ENCODE measurements around the gene PPP3CA. TPM values are rescaled to one million over a fixed set of nuclear protein-coding genes. Genes with fewer than 3 reads are reported as not detected.

Gene PPP3CA
- total RNA-seq, 1 donor from 2014 or later: 20.5 TPM

- intact Hi-C loops (cut with DNase I): no loop called here
- DNase-seq (no peak), ATAC-seq (ENCODE audit: poor library complexity) (no peak)
Observed at GRCh38 chr4:101337688-101338087, 9.6 kb downstream of the PPP3CA start.

GRCh38 chr4:101334963-101335572, 12.3 kb downstream of the PPP3CA start:
- intact Hi-C loops (cut with DNase I): no loop called here
- DNase-seq: no peak
- peak; percentile 48 for ATAC-seq (ENCODE audit: poor library complexity)

GRCh38 chr4:101332424-101332823, 14.9 kb downstream of the PPP3CA start:
- ATAC-seq (ENCODE audit: poor library complexity) (no peak), DNase-seq (no peak)
- intact Hi-C loops (cut with DNase I): no loop called here

DNA sequence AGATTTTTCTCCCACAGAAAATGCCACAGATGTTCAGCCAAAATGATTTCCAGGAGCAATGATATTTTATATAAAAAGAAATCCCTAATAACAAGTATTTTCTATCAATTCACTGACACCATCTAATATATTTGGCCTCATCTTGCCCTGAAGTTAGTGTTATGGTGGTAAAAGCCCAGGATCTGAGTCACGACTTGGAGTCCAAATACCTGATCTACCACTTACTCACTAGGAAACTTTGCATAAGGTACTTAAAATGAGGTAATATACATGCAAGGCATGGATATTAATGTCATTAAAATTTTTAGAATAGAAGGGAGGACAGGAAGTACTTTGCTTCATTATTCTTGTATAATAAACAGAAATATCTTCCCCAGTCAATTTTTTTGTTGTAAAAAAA, 16.3 kb downstream of the PPP3CA start:
- DNase-seq (no peak), ATAC-seq (ENCODE audit: poor library complexity) (no peak)
- intact Hi-C loops (cut with DNase I): no loop called here

DNA sequence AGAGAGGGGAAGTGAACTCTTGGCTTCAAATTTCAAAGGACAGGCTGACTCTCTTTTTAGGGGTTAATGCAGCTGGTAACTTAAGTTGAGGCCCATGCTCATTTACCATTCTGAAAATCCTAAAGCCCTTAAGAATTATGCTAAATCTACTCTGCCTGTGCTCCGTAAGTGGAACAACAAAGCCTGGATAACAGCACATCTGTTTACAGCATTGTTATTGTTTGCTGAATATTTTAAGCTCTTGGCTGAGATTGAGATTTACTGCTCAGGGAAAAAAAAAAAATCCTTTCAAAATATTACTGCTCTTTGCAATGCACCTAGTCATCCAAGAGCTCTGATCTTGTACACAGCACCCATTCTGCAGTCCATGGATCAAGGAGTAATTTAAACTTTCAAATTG, 17.7 kb downstream of the PPP3CA start:
- ATAC-seq (ENCODE audit: poor library complexity) (no peak), DNase-seq (no peak)
- intact Hi-C loops (cut with DNase I): no loop called here

- intact Hi-C loops (cut with DNase I): no loop called here
- DNase-seq: no peak
- ATAC-seq (ENCODE audit: poor library complexity): no peak
Observed at GRCh38 chr4:101328063-101328602, 19.2 kb downstream of the PPP3CA start.

GRCh38 chr4:101326576-101326975, 20.8 kb downstream of the PPP3CA start:
- intact Hi-C loops (cut with DNase I): no loop called here
- ATAC-seq (ENCODE audit: poor library complexity): no peak

DNA sequence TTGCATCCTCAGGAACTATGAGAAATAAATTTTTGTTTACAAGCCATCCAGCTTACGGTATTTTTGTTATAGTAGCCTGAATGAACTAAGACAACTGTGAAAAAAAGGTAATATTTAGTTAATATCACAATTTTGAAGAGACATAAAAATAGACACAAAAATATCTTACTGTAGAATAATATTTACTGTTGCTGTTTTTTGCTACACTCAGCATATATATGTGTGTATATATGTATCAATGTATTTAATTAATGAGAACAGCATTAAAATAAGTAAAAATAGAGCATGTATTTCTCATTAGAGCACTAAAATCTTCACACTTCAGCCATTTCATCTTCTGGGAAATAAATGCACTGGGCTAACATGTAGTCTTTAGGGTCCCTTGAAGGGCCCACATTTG, 24.6 kb downstream of the PPP3CA start:
- ATAC-seq (ENCODE audit: poor library complexity): no peak
- intact Hi-C loops (cut with DNase I): no loop called here
- no peak for DNase-seq

More at GRCh38 chr4:101326576-101326975, 20.8 kb downstream of the PPP3CA start:
- no peak for DNase-seq

DNA sequence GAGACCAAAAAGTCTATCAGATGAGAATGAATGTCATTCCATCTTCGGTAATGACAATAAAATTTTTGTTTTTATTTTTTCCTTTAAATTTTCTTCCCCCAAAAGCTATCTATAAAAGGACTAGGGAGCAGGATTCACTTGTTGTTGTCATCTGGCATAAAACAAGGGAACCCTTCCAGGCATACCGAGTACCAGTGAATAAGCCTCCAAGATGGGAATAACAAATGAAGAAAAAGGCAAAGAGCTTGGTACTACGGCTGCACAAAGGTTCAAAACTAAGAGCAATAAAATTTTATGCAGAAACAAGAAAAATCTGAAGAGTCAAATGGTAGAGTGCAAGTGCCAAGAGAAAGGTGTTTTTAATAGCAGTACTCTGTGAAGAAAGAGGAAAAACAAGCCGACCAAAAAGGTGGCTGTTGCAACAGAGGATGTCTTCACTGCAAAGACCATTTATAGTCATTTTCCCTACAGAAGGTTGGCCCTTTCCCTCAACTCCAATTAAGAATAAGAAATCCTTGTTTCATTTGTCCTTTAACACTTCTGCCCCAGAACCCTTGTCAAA, 25.8 kb downstream of the PPP3CA start:
- intact Hi-C loops (cut with DNase I): no loop called here
- DNase-seq (no peak), ATAC-seq (ENCODE audit: poor library complexity) (no peak)

DNA sequence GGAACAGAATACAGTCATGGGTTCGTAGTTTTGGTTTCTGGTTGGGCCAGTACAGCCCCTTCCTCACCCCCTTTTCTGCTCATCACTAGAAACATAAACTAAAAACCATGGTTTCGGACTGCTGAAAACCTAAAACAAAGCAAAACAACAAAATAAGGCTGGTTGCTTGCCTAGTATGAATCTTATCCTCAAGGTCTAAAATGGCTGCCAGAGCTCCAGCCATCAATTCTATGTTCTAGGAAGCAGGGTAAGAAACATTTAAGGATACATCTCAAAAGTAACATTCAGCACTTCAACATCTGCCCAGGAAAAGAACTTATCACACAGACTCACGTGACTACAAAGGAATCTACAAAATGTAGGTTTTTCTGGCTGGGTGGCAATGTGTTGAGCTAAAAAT, 31.5 kb downstream of the PPP3CA start:
- ATAC-seq (ENCODE audit: poor library complexity) (no peak), DNase-seq (no peak)
- intact Hi-C loops (cut with DNase I): no loop called here

- ATAC-seq (ENCODE audit: poor library complexity) (no peak), DNase-seq (no peak)
- intact Hi-C loops (cut with DNase I): no loop called here
Observed at GRCh38 chr4:101315041-101315440, 32.3 kb downstream of the PPP3CA start.

GRCh38 chr4:101309925-101310324, 37.4 kb downstream of the PPP3CA start:
- intact Hi-C loops (cut with DNase I): no loop called here
- no peak for ATAC-seq (ENCODE audit: poor library complexity)
- no peak for DNase-seq

DNA sequence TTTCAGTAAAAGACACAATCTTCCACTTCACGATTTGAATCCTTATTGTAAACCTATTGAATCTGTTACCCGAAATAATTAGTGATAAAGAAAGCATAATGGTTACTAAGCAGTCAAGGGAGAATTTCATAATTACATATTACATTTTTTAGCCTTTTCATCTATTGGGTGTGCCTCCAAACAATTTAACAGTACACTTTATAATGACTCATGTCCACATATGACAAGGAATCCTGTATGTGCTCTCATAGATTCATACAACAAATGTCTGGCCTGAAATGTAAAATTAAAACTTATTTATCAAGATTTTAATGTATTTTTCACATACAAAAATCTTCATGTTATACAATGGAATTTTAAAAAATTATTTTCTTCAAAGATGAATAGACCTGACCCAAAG, 39.4 kb downstream of the PPP3CA start:
- DNase-seq (no peak), ATAC-seq (ENCODE audit: poor library complexity) (no peak)
- intact Hi-C loops (cut with DNase I): no loop called here

GRCh38 chr4:101306764-101307615, 40.3 kb downstream of the PPP3CA start:
- DNase-seq (no peak), ATAC-seq (ENCODE audit: poor library complexity) (no peak)
- intact Hi-C loops (cut with DNase I): no loop called here

- DNase-seq: no peak
- no peak for ATAC-seq (ENCODE audit: poor library complexity)
Observed at GRCh38 chr4:101306225-101306624, 41.1 kb downstream of the PPP3CA start.

DNA sequence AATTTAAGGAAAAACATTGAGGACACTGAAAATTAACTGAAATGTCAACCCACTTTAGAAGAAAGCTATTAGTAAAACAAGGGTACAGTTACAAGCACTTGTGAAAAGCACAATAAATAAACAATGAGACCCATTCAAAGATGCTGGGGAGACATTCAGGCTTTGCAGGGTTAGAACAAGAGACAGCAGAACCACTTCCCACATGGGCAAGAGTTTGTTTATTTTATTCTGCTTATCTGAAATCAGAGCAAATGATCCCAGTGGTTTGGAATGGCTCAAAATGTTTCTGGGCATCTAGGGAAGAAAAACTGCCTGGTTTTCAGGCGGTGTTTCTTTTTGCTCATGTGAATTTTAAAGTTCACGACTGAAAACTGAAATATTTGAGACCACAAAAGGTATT, 42.4 kb downstream of the PPP3CA start:
- no peak for ATAC-seq (ENCODE audit: poor library complexity)
- intact Hi-C loops (cut with DNase I): no loop called here

More at GRCh38 chr4:101306225-101306624, 41.1 kb downstream of the PPP3CA start:
- intact Hi-C loops (cut with DNase I): no loop called here

DNA sequence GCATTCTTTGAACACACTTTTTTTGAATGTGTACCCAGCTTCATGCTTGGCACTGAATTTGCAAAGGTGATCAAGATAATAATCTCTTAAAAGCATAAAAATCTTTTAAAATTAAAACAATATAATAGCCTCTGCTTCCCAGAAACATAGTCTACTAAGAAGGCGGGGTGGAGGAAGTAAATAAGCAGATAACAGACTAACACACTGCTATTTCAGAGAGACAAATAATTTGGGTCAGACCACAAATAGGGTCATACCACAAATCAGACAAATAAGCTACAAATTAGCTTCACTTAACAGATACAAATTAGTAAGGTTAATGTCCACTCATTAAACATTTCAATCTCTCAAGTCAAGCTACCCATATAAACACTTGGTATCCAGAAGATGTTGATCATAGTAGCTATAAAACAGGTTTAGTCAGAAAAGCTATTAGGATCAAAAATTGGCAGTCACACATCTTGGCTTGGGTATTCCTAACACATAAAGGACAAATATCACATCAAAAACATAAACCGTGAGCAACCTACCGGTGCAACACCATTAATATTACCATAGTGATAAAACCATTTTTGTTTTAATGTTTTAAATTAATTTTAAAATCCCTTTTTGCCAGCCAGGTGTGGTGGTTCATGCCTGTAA, 47.3 kb downstream of the PPP3CA start:
- no peak for ATAC-seq (ENCODE audit: poor library complexity)
- intact Hi-C loops (cut with DNase I): no loop called here

More for the DNA sequence above, 42.4 kb downstream of the PPP3CA start:
- DNase-seq: no peak

GRCh38 chr4:101299021-101299420, 48.3 kb downstream of the PPP3CA start:
- no peak for ATAC-seq (ENCODE audit: poor library complexity)
- no peak for DNase-seq
- intact Hi-C loops (cut with DNase I): no loop called here

More for the DNA sequence above, 47.3 kb downstream of the PPP3CA start:
- no peak for DNase-seq

DNA sequence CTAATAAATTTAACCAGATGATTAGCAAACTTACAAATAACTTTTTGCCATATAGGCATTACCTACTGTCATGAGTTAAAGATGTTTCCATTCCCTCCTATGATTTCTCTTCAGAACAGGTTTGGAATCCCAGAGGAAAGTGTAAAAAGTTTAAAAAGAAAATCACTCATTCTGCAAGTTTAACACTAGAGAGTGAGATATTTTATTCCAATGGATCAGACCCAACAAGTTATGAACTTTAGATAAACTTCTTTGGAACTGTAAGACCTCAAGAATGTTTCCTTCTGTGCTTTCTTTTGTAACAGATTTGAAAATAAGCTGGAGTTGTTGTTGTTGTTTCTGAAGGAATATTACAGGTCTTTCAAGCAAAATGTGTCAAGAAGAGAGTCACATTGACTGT, 51.6 kb downstream of the PPP3CA start:
- DNase-seq (no peak), ATAC-seq (ENCODE audit: poor library complexity) (peak; percentile 18)
- intact Hi-C loops (cut with DNase I): no loop called here
